GM23248 (cell line): ENCODE measurements around the gene PPP3R1.

Source experiments
- EZH2 ChIP-seq: fragments of 200-600 bp; sonication (generic); IDR thresholded peaks from 2 replicates; pipeline ENCODE4 v1.6.1; 2018; ENCODE audit warnings: antibody characterized with exemption, mild to moderate bottlenecking; ENCODE audit not compliant: insufficient read depth, poor library complexity, severe bottlenecking
- EZH2phosphoT487 ChIP-seq: fragments of 200-600 bp; sonication (generic); IDR thresholded peaks from 2 replicates; pipeline ENCODE4 v1.6.1; 2018; ENCODE audit warnings: antibody characterized with exemption, moderate library complexity, mild to moderate bottlenecking, low read depth; ENCODE audit not compliant: insufficient read depth

DNA sequence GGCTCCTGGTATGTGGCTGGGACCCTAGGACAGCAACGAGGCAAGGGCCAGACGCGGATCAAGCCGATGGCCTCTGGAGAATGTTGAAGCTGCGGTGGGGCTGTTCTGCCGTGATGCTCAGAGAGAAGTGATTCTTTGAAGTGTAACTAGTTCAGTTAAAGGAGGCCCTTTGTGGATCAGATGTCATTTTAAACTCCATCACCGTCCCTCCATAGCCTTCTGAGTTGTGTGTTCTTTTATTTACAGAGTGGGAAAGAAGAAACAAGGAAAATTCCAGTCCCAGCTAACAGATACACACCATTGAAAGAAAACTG is 94.2 kb downstream of the PPP3R1 start:
- TF ChIP-seq EZH2 = no peak
- no peak for TF ChIP-seq EZH2phosphoT487
